Measurements from ENCODE around the gene DICER1.

DNA sequence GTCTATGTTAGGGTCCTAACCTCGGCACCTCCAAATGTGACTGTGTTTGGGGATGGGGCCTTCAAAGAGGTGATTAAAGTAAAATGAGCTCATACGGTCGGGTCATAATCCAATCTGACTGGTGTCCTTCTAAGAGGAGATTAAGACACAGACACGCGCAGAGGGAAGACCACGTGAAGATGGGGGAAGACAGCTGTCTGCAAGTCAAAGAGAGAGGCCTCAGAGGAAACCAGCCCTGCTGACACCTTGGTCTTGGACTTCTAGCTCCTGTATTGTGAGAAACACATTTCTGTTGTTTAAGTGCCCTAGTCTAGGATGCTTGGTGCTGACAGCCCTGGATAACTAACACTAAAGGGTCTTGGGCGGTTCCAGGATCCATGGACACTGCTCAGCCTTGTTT, 109.6 kb downstream of the DICER1 start:
- TF ChIP-seq CTCF (IDR thresholded peaks at IDR 0.05; ENCODE audit: low read depth, low read length) (no peak), EZH2phosphoT487 (IDR thresholded peaks at IDR 0.05; ENCODE audit: low read depth) (no peak)
